Esophagus muscularis mucosa (tissue), 4 donors: ENCODE results near the gene TRPM3. TPM values are rescaled to one million over a fixed set of nuclear protein-coding genes. Genes with fewer than 3 reads are reported as not detected.

Experiments used
- DNase-seq: peaks from one replicate; pipeline ENCODE4 v3.0.0-alpha.2; 2017; ENCODE audit errors: extremely low spot score
- H3K27ac ChIP-seq, 4 donors: fragments of 200-600 bp; sonication (generic); replicated peaks in 1 of 4; 1 replicate in 3 of 4; 2 replicates in 1 of 4; pipeline ENCODE4 v1.5.1; 2016 to 2019; ENCODE audit warnings: mild to moderate bottlenecking in 1 of 4
- H3K27me3 ChIP-seq, 4 donors: fragments of 200-600 bp; sonication (generic); one replicate each; pipeline versions ENCODE4 v1.5.1 to v1.6.0; 2016 to 2019
- H3K36me3 ChIP-seq, 4 donors: fragments of 200-600 bp; sonication (generic); one replicate each; pipeline ENCODE4 v1.5.1; 2016 to 2019
- H3K4me1 ChIP-seq, 4 donors: fragments of 200-600 bp; sonication (generic); one replicate each; pipeline ENCODE4 v1.5.1; 2016 to 2019
- H3K4me3 ChIP-seq, 4 donors: fragments of 200-600 bp; sonication (generic); 1 replicate in 2 of 4; 2 replicates in 2 of 4; pipeline ENCODE4 v1.5.1; 2016 to 2019; ENCODE audit warnings: mild to moderate bottlenecking in 4 of 4, moderate library complexity in 1 of 4
- H3K9me3 ChIP-seq, 4 donors: fragments of 200-600 bp; sonication (generic); 1 replicate in 3 of 4; 2 replicates in 1 of 4; pipeline ENCODE4 v1.5.1; 2016 to 2019
- CTCF ChIP-seq, 3 experiments: fragments of 200-600 bp in 2 of 3; fragments of 450-650 bp in 1 of 3; sonication (generic) in 2 of 3; IDR thresholded peaks; one replicate each; pipeline ENCODE4 v1.5.1; 2017 to 2019; ENCODE audit warnings: antibody characterized with exemption in 3 of 3, mild to moderate bottlenecking in 2 of 3, moderate library complexity in 1 of 3
- EP300 ChIP-seq: sonication (generic); formaldehyde crosslinking; IDR thresholded peaks from one replicate; pipeline ENCODE4 v1.6.1; 2017; ENCODE audit warnings: antibody characterized with exemption
- POLR2A ChIP-seq: fragments of 450-650 bp; IDR thresholded peaks from one replicate; pipeline ENCODE4 v1.6.1; 2017; ENCODE audit warnings: antibody characterized with exemption, moderate library complexity, mild to moderate bottlenecking, low read depth
- POLR2AphosphoS5 ChIP-seq, 2 donors: sonication (generic); formaldehyde crosslinking; IDR thresholded peaks; one replicate each; pipeline ENCODE4 v1.6.1; 2017; ENCODE audit warnings: antibody characterized with exemption in 2 of 2
- WGBS: methylation state at CpG from one replicate; pipeline ENCODE4 v1.1.5; 2018; 5-methylcytosine and 5-hydroxymethylcytosine counted together
- intact Hi-C: fragments of 100-400 bp; cut with DNase I; formaldehyde crosslinking; loops from one replicate; pipeline ENCODE4 v1.15.1; 2023
- total RNA-seq, 4 donors: library from RNA; depleted of rRNA; stranded (reverse); fragments of >200 nt; gene quantifications; one replicate each; pipeline versions ENCODE4 v1.1.0 to v1.2.1, GENCODE V29; 2016

Gene TRPM3
- total RNA-seq, 4 donors from 2014 or later = 0.13 to 0.17 TPM; not detected in 2

GRCh38 chr9:71003346-71003745 is 118.1 kb downstream of the TRPM3 start:
- TF ChIP-seq EP300 (no peak), CTCF (IDR thresholded peaks at IDR 0.05) (no peak), POLR2AphosphoS5 (IDR thresholded peaks at IDR 0.05) (no peak), POLR2A (no peak)
- peaks cover 0 to 28% (median 14%) of the 10 kb centered on the region in 4 donors for H3K9me3 ChIP-seq
- no peaks in the 10 kb centered on the region for H3K27me3 ChIP-seq
- 98% methylated on average over 4 of the region's 4 CpGs for whole genome bisulfite sequencing
- H3K4me1 ChIP-seq = no peaks in the 10 kb centered on the region
- intact Hi-C loops = no loop called here
- no peak for DNase-seq
- H3K4me3 ChIP-seq = no peak overlapping the region
- H3K27ac ChIP-seq = no peak overlapping the region
- H3K36me3 ChIP-seq = no peaks in the 10 kb centered on the region

GRCh38 chr9:71001780-71002386 is 119.5 kb downstream of the TRPM3 start:
- H3K9me3 ChIP-seq = peaks cover 0 to 28% (median 14%) of the 10 kb centered on the region in 4 donors
- TF ChIP-seq POLR2A (no peak), CTCF (IDR thresholded peaks at IDR 0.05) (peak in 2 of 3 experiments; percentile 33 to 38)
- H3K27ac ChIP-seq = no peak overlapping the region
- no peak overlapping the region for H3K4me3 ChIP-seq
- intact Hi-C loops = no loop called here
- WGBS = 76% methylated on average over 5 of the region's 5 CpGs
- no peak for DNase-seq
- no peaks in the 10 kb centered on the region for H3K27me3 ChIP-seq
- H3K4me1 ChIP-seq = no peaks in the 10 kb centered on the region
- H3K36me3 ChIP-seq = no peaks in the 10 kb centered on the region

- H3K4me3 ChIP-seq = no peak overlapping the region
These were observed 122.5 kb downstream of the TRPM3 start for GRCh38 chr9:70998962-70999361.

GRCh38 chr9:70995511-70995910 is 125.9 kb downstream of the TRPM3 start:
- Histone ChIP-seq H3K4me3 (no peak overlapping the region), H3K36me3 (no peaks in the 10 kb centered on the region), H3K27me3 (no peaks in the 10 kb centered on the region), H3K27ac (no peak overlapping the region), H3K9me3 (no peaks in the 10 kb centered on the region), H3K4me1 (no peaks in the 10 kb centered on the region)
- intact Hi-C loops = no loop called here
- 39% methylated on average over 4 of the region's 4 CpGs for WGBS
- no peak for DNase-seq
- TF ChIP-seq POLR2A (no peak), EP300 (no peak), POLR2AphosphoS5 (IDR thresholded peaks at IDR 0.05) (no peak), CTCF (IDR thresholded peaks at IDR 0.05) (no peak)

More at GRCh38 chr9:70998962-70999361, 122.5 kb downstream of the TRPM3 start:
- no peaks in the 10 kb centered on the region for H3K36me3 ChIP-seq
- DNase-seq = no peak
- intact Hi-C loops = no loop called here
- no peak overlapping the region for H3K27ac ChIP-seq
- H3K27me3 ChIP-seq = no peaks in the 10 kb centered on the region
- peaks cover 0 to 5% (median 1%) of the 10 kb centered on the region in 4 donors for H3K9me3 ChIP-seq
- TF ChIP-seq POLR2A (no peak), EP300 (no peak), CTCF (IDR thresholded peaks at IDR 0.05) (no peak), POLR2AphosphoS5 (IDR thresholded peaks at IDR 0.05) (no peak)
- 86% methylated on average over 1 of the region's 1 CpG for WGBS
- H3K4me1 ChIP-seq = no peaks in the 10 kb centered on the region

- no peak for DNase-seq
- WGBS = 46% methylated on average over 2 of the region's 2 CpGs
- Histone ChIP-seq H3K27me3 (no peaks in the 10 kb centered on the region), H3K4me1 (no peaks in the 10 kb centered on the region), H3K27ac (no peak overlapping the region), H3K4me3 (no peak overlapping the region), H3K36me3 (no peaks in the 10 kb centered on the region), H3K9me3 (no peaks in the 10 kb centered on the region)
- TF ChIP-seq POLR2A (no peak), CTCF (IDR thresholded peaks at IDR 0.05) (no peak), EP300 (no peak), POLR2AphosphoS5 (IDR thresholded peaks at IDR 0.05) (no peak)
- intact Hi-C loops = no loop called here
These were observed 126.8 kb downstream of the TRPM3 start for GRCh38 chr9:70994582-70994981.
